GM19099 (cell line): ENCODE measurements around the gene SHISA8.

Experiments
- POLR2A ChIP-seq: IDR thresholded peaks from 3 replicates; pipeline ENCODE4 v1.6.1; 2011; ENCODE audit warnings: low read depth; ENCODE audit not compliant: insufficient read length; ENCODE audit errors: extremely low read depth

Gene SHISA8

GRCh38 chr22:41862160-41862529 lies 52.7 kb downstream of the SHISA8 start:
- TF ChIP-seq POLR2A, result peak; percentile 40
